Measurements from ENCODE around the gene NTRK2. TPM values are rescaled to one million over a fixed set of nuclear protein-coding genes. Genes with fewer than 3 reads are reported as not detected.

Gene NTRK2
- total RNA-seq, 1 donor from 2014 or later = 0.07 TPM

GRCh38 chr9:84642553-84643141 is 26.9 kb upstream of the NTRK2 start:
- no peak for ATAC-seq (ENCODE audit: low read depth)
- Mint-ChIP-seq H3K36me3 (ENCODE audit: low read depth) (no peaks in the 10 kb centered on the region), H3K27me3 (no peaks in the 10 kb centered on the region), H3K9me3 (peaks cover 14% of the 10 kb centered on the region), H3K4me1 (no peaks in the 10 kb centered on the region), H3K4me3 (no peak overlapping the region), H3K27ac (no peak overlapping the region)
- CTCF ChIA-PET = no interaction called here
- intact Hi-C loops (cut with micrococcal nuclease) = no loop called here
- POLR2A ChIA-PET = no interaction called here
- DNase-seq = no peak
- TF ChIP-seq CTCF (IDR thresholded peaks at IDR 0.05) = no peak

GRCh38 chr9:84647699-84648098 is 21.8 kb upstream of the NTRK2 start:
- ATAC-seq (ENCODE audit: low read depth) = no peak
- no peak for DNase-seq
- ChIA-PET POLR2A (no interaction called here), CTCF (no interaction called here)
- Mint-ChIP-seq H3K4me1 (no peaks in the 10 kb centered on the region), H3K9me3 (peaks cover 2% of the 10 kb centered on the region), H3K4me3 (no peak overlapping the region), H3K27me3 (peaks cover 3% of the 10 kb centered on the region), H3K36me3 (ENCODE audit: low read depth) (no peaks in the 10 kb centered on the region), H3K27ac (no peak overlapping the region)
- TF ChIP-seq CTCF (IDR thresholded peaks at IDR 0.05) = no peak
- intact Hi-C loops (cut with micrococcal nuclease) = no loop called here

- CTCF ChIA-PET = no interaction called here
Observed at GRCh38 chr9:84652496-84653120, 16.9 kb upstream of the NTRK2 start.

GRCh38 chr9:84655447-84655846 is 14.1 kb upstream of the NTRK2 start:
- DNase-seq (no peak), ATAC-seq (ENCODE audit: low read depth) (no peak)
- CTCF ChIA-PET = no interaction called here
- intact Hi-C loops (cut with micrococcal nuclease) = no loop called here
- Mint-ChIP-seq H3K27ac (no peak overlapping the region), H3K4me1 (no peaks in the 10 kb centered on the region), H3K27me3 (peaks cover 3% of the 10 kb centered on the region), H3K4me3 (no peak overlapping the region), H3K36me3 (ENCODE audit: low read depth) (no peaks in the 10 kb centered on the region), H3K9me3 (no peaks in the 10 kb centered on the region)
- POLR2A ChIA-PET = no interaction called here
- TF ChIP-seq CTCF (IDR thresholded peaks at IDR 0.05) = no peak

More at GRCh38 chr9:84652496-84653120, 16.9 kb upstream of the NTRK2 start:
- intact Hi-C loops (cut with micrococcal nuclease) = no loop called here
- DNase-seq (no peak), ATAC-seq (ENCODE audit: low read depth) (no peak)
- POLR2A ChIA-PET = no interaction called here
- Mint-ChIP-seq H3K27me3 (peaks cover 3% of the 10 kb centered on the region), H3K4me3 (no peak overlapping the region), H3K36me3 (ENCODE audit: low read depth) (no peaks in the 10 kb centered on the region), H3K9me3 (no peaks in the 10 kb centered on the region), H3K4me1 (no peaks in the 10 kb centered on the region), H3K27ac (no peak overlapping the region)
- no peak for TF ChIP-seq CTCF (IDR thresholded peaks at IDR 0.05)

- no peaks in the 10 kb centered on the region for H3K4me1 Mint-ChIP-seq
Observed at GRCh38 chr9:84659313-84659712, 10.2 kb upstream of the NTRK2 start.

More at GRCh38 chr9:84659313-84659712, 10.2 kb upstream of the NTRK2 start:
- Mint-ChIP-seq H3K9me3 (peaks cover 3% of the 10 kb centered on the region), H3K27ac (no peak overlapping the region), H3K36me3 (ENCODE audit: low read depth) (no peaks in the 10 kb centered on the region), H3K27me3 (no peaks in the 10 kb centered on the region), H3K4me3 (no peak overlapping the region)
- POLR2A ChIA-PET = no interaction called here
- no peak for TF ChIP-seq CTCF (IDR thresholded peaks at IDR 0.05)
- intact Hi-C loops (cut with micrococcal nuclease) = no loop called here
- ATAC-seq (ENCODE audit: low read depth) (no peak), DNase-seq (no peak)
- CTCF ChIA-PET = no interaction called here

All from activated B cell treated with CpG ODN at 0.5 μM for 24 hours (primary cell).